ENCODE measurements around the gene MPRIP.

- TF ChIP-seq CTCF (IDR thresholded peaks at IDR 0.05) = no peak
- no peak for TF ChIP-seq EP300 (IDR thresholded peaks at IDR 0.05)
- no peak for TF ChIP-seq POLR2A (IDR thresholded peaks at IDR 0.05)
- TF ChIP-seq POLR2AphosphoS5 (IDR thresholded peaks at IDR 0.05) = no peak
Observed at GRCh38 chr17:17060001-17060922, 18.0 kb downstream of the MPRIP start.
